Vagina (tissue), 2 donors: ENCODE results near the gene MYADML2. TPM values are rescaled to one million over a fixed set of nuclear protein-coding genes. Genes with fewer than 3 reads are reported as not detected.

Experiments
- DNase-seq, 2 donors: peaks; one replicate each; pipeline ENCODE4 v3.0.0-alpha.2; 2017; ENCODE audit errors: extremely low spot score in 2 of 2
- H3K27ac ChIP-seq: fragments of 200-600 bp; sonication (generic); one replicate; pipeline ENCODE4 v1.5.1; 2019
- H3K27me3 ChIP-seq: fragments of 200-600 bp; sonication (generic); one replicate; pipeline ENCODE4 v1.5.1; 2019
- H3K36me3 ChIP-seq, 2 donors: fragments of 200-600 bp; sonication (generic); one replicate each; pipeline ENCODE4 v1.5.1; 2017 to 2019
- H3K4me1 ChIP-seq: fragments of 200-600 bp; sonication (generic); one replicate; pipeline ENCODE4 v1.5.1; 2019
- H3K4me3 ChIP-seq, 2 donors: fragments of 200-600 bp; sonication (generic); 1 replicate in 1 of 2; 2 replicates in 1 of 2; pipeline ENCODE4 v1.5.1; 2016 to 2019
- H3K9me3 ChIP-seq: fragments of 200-600 bp; sonication (generic); one replicate; pipeline ENCODE4 v1.5.1; 2019
- POLR2A ChIP-seq, 2 donors: fragments of 450-650 bp; IDR thresholded peaks; one replicate each; pipeline ENCODE4 v1.6.1; 2017; ENCODE audit warnings: antibody characterized with exemption in 2 of 2, mild to moderate bottlenecking in 2 of 2, moderate library complexity in 2 of 2
- POLR2AphosphoS5 ChIP-seq, 2 donors: sonication (generic); formaldehyde crosslinking; IDR thresholded peaks; one replicate each; pipeline ENCODE4 v1.9.0; 2017; ENCODE audit warnings: antibody characterized with exemption in 2 of 2, mild to moderate bottlenecking in 2 of 2, low read depth in 1 of 2; ENCODE audit not compliant: insufficient read depth in 1 of 2
- intact Hi-C: fragments of 100-400 bp; cut with DNase I; formaldehyde crosslinking; loops from one replicate; pipeline ENCODE4 v1.15.1; 2023
- total RNA-seq: library from RNA; depleted of rRNA; stranded (reverse); fragments of >200 nt; gene quantifications from one replicate; pipeline ENCODE4 v1.2.3, GENCODE V29; 2016
- TF ChIP-seq, protein P1 (sequence below), 3 experiments: fragments of 450-650 bp in 2 of 3; fragments of 200-600 bp in 1 of 3; sonication (generic) in 1 of 3; IDR thresholded peaks; one replicate each; pipeline ENCODE4 v1.5.1; 2017 to 2019; ENCODE audit warnings: antibody characterized with exemption in 3 of 3, mild to moderate bottlenecking in 2 of 3, moderate library complexity in 2 of 3

The MYADML2 gene
- total RNA-seq, 1 donor from 2014 or later = not detected

DNA sequence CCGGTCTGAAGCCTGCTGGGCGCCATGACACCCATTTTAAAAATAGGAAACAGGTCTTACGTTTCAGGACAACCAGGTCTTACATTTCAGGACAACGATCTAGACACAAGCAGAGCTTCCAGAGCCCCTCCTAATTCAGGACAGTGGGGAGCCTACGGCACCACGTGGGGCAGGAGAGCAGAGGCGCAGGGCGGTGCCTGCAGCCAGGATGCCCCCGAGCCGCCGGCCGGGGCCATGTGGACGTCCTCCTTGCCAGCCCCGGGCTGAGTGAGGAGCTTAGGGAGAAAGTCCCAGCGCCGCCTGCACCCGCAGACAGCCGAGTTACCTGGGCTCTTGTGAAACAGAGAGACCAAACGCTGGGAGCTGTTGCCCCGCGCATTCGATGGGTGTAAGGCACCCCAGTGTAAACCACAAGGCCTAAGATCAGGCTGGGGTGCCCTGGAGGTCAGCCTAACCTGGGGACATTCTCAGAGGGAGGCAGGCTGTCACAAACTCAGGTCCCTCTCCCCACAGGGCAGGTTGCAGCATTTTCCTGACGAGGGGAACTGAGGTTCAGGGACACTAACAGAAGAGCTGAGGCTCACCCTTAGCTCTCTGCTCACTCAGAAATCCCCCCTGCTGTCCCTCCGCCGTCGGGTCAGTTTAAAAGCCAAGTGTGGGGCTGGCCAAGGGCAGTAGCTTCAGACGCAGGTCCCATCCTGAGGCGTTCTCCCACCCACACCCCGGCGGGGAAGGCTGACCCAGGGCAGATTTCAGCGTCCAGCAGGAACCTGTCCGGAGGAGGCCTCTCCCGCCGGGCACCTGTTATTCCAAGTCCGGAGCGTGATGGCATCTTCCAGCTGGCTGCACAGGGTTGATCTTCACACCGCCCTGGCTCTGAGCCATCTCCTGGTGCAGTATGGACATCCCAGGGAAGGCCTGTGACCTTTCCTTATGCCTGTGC is 15.7 kb upstream of the MYADML2 start:
- Histone ChIP-seq H3K27ac (no peak overlapping the region), H3K4me3 (no peak overlapping the region), H3K27me3 (peaks cover 14% of the 10 kb centered on the region), H3K9me3 (no peaks in the 10 kb centered on the region), H3K4me1 (peaks cover 18% of the 10 kb centered on the region), H3K36me3 (no peaks in the 10 kb centered on the region)
- no peak for TF ChIP-seq POLR2A (IDR thresholded peaks at IDR 0.05)
- TF ChIP-seq, protein P1, sequence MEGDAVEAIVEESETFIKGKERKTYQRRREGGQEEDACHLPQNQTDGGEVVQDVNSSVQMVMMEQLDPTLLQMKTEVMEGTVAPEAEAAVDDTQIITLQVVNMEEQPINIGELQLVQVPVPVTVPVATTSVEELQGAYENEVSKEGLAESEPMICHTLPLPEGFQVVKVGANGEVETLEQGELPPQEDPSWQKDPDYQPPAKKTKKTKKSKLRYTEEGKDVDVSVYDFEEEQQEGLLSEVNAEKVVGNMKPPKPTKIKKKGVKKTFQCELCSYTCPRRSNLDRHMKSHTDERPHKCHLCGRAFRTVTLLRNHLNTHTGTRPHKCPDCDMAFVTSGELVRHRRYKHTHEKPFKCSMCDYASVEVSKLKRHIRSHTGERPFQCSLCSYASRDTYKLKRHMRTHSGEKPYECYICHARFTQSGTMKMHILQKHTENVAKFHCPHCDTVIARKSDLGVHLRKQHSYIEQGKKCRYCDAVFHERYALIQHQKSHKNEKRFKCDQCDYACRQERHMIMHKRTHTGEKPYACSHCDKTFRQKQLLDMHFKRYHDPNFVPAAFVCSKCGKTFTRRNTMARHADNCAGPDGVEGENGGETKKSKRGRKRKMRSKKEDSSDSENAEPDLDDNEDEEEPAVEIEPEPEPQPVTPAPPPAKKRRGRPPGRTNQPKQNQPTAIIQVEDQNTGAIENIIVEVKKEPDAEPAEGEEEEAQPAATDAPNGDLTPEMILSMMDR (IDR thresholded peaks at IDR 0.05) = no peak
- no peak for TF ChIP-seq POLR2AphosphoS5 (IDR thresholded peaks at IDR 0.05; ENCODE audit: insufficient read depth in 1 of 2, low read depth in 1 of 2)
- no peak for DNase-seq
- intact Hi-C loops = loop anchor here (5.0 kb wide), 1 partner anchor 50 kb away; no protein-coding TSS in a partner anchor

DNA sequence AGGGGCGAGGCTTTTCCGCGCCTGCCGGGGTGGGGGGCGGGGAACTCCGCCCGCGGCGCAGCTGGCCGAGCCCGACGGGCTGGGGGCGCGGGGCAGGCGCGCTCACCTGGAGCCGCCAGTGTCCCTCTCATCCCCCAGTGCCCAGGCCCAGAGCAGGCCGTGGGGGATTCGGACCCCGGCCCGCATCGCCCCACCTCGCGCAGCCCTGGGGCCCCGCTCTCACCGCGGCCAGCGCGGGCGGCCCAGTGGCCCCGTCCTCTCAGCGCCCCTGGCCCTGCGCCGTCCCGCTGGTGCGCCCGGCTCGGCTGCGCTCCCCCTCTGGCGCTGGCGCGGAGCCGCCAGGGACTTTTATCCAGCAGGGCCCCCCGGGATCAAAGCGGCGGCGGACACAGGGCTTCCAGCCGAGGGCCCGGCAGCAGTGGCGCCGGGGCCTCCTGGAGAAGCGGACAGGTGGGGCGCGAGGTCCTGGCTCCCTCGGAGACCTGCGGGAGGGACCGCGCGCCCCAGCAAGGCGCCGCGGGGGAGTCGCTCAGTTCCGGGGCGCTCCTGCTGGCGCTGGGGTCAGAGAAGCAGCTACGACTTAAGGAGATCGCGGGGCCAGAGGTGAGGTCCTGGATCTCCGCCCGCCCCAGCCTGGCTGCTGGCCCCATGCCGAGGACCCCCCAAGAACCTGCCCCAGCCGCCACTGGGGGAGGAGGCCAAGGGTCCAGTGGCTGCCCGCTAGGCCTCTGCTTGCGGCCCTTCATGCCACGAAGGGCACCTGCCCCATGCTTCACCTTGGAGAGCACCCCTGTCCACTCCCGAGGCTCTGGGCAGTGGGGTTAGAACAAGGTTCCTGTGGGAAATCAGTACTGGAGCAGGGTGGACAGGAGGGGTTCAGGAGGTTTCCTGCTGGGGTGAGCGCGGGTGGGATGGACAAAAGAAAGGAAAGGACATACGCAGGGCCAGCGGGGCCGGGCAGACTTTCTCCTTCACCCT is 14.8 kb upstream of the MYADML2 start:
- intact Hi-C loops = loop anchor here (5.0 kb wide), 1 partner anchor 50 kb away; no protein-coding TSS in a partner anchor
- H3K9me3 ChIP-seq = no peaks in the 10 kb centered on the region
- H3K4me3 ChIP-seq = peak overlapping the region; percentile 6 to 40

DNA sequence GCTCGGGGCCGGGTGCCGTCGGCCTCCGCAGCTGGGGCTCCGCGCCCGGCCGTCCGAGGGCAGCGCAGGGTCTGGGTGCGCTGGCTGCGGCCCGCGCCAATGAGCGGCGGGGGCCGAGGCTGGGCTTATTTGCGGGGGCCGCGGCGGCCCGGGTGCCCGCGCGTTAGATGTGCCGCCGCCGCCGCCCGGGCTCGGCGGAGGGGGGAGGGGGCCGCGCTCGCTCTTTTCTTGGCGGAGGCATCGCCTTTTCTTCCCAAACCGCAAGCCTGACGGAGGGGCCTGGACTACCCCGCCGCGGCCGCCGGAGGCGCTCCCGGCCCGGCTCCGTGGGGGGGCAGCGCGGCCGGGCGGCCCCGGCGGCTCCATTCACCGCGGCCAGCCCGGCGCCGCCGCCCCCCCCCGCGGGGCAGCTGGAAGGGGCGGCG is 14.1 kb upstream of the MYADML2 start, which contains the start of gene NOTUM:
NOTUM (minus strand) TSS at position 101 of the 425 bp plus-strand sequence. CDS start 278 bp downstream, outside the sequence.
- Histone ChIP-seq H3K4me1 (peaks cover 8% of the 10 kb centered on the region), H3K4me3 (peak within 1 kb of the TSS; percentile 34 to 40), H3K9me3 (no peaks in the 10 kb centered on the region), H3K27ac (no peak within 1 kb of the TSS), H3K36me3 (no peaks in the 10 kb centered on the region), H3K27me3 (peaks cover 14% of the 10 kb centered on the region)
- TF ChIP-seq POLR2A (IDR thresholded peaks at IDR 0.05) (no peak), POLR2AphosphoS5 (IDR thresholded peaks at IDR 0.05; ENCODE audit: insufficient read depth in 1 of 2, low read depth in 1 of 2) (no peak)
- TF ChIP-seq, protein P1 (IDR thresholded peaks at IDR 0.05) = no peak
- intact Hi-C loops = loop anchor here (5.0 kb wide), 1 partner anchor 51 kb away; no protein-coding TSS in a partner anchor
- no peak for DNase-seq

More for the DNA sequence above, 14.8 kb upstream of the MYADML2 start:
- DNase-seq = no peak
- peaks cover 14% of the 10 kb centered on the region for H3K27me3 ChIP-seq
- no peak overlapping the region for H3K27ac ChIP-seq
- peaks cover 8% of the 10 kb centered on the region for H3K4me1 ChIP-seq
- TF ChIP-seq, protein P1 (IDR thresholded peaks at IDR 0.05) = no peak
- TF ChIP-seq POLR2A (IDR thresholded peaks at IDR 0.05) (no peak), POLR2AphosphoS5 (IDR thresholded peaks at IDR 0.05; ENCODE audit: insufficient read depth in 1 of 2, low read depth in 1 of 2) (no peak)
- H3K36me3 ChIP-seq = no peaks in the 10 kb centered on the region

DNA sequence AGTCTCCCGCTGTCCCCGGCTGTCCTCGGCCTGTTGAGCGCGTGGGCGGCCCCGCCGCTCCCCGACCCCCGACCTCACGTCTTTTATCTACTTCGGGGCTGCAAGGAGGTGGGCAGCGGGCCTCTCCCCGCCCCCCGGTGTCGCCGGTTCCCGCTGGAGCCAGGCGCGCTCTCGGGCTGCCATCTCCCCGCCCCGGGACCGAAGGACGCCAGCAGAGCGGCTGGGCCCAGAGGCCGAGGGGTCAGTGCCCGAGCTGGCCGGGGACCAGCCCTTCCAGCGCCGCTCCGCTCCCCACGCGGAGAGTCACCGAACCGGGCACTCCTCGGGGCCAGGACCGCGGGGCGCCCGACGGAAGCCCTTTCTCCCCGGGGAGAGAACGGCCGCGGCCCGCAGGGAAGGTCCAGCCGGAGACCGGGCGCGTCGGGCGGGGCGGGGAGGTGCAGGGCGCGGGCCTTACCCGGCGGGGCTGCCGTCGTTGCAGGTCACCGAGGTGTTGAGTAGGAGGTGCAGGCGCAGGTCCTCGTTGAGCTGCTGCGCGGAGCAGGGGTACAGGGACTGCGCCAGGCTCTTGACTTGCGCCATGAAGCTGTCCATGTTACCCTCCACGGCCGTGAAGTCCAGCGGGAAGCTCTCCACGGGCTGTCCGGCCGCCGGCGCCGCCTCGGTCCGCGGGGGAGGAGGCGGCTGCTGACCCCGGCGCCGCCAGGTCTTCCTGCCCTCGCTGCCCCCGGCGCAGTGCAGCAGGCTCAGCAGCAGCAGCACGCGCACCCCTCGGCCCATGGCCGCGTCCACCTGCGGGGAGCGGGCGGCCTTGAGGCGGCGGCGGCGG is 13.3 kb upstream of the MYADML2 start:
- no peaks in the 10 kb centered on the region for H3K36me3 ChIP-seq
- no peak for DNase-seq
- H3K4me3 ChIP-seq = peak overlapping the region; percentile 34 to 40
- H3K27ac ChIP-seq = no peak overlapping the region
- TF ChIP-seq POLR2A (IDR thresholded peaks at IDR 0.05) (no peak), POLR2AphosphoS5 (IDR thresholded peaks at IDR 0.05; ENCODE audit: insufficient read depth in 1 of 2, low read depth in 1 of 2) (no peak)
- TF ChIP-seq, protein P1 (IDR thresholded peaks at IDR 0.05) = no peak
- H3K27me3 ChIP-seq = peaks cover 14% of the 10 kb centered on the region
- no peaks in the 10 kb centered on the region for H3K9me3 ChIP-seq
- H3K4me1 ChIP-seq = peaks cover 8% of the 10 kb centered on the region
- intact Hi-C loops = loop anchor here (5.0 kb wide), 1 partner anchor 52 kb away; no protein-coding TSS in a partner anchor
